Measurements from ENCODE around the gene UGT1A4.

The UGT1A4 gene

DNA sequence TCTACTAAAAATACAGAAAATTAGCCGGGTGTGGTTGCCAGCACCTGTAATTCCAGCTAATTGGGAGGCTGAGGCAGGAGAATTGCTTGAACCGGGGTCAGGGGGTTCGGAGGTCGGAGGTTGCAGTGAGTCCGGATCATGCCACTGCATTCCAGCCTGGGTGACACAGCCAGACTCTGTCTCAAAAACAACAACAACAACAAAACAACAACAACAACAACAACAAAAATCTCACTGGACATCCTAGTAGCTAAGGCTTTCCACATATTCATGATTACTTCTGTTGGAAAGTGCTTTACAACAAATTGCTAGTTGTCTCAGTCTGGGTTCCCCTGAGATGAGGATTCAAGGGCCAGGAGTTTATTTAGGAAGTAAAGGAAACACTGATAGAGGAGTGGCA lies 55.3 kb downstream of the UGT1A4 start:
- no peaks in the 10 kb centered on the region for H3K9me2 ChIP-seq (replicated peaks; ENCODE audit: control insufficient read depth, low read length)
- no peaks in the 10 kb centered on the region for H3F3A ChIP-seq (ENCODE audit: control insufficient read depth, insufficient read depth)

GRCh38 chr2:233775414-233775813 lies 56.9 kb downstream of the UGT1A4 start:
- H3K27me3 ChIP-seq (ENCODE audit: control insufficient read depth, low read length) = no peaks in the 10 kb centered on the region
- no peaks in the 10 kb centered on the region for H3K79me2 ChIP-seq (ENCODE audit: control insufficient read depth, low read length)
- H3K4me3 ChIP-seq (ENCODE audit: low read length) = no peak overlapping the region
- H3K9me2 ChIP-seq (replicated peaks; ENCODE audit: control insufficient read depth, low read length) = no peaks in the 10 kb centered on the region
- peaks cover 2% of the 10 kb centered on the region; the same call in 1 of the 2 replicates for H3K9me3 ChIP-seq (ENCODE audit: control insufficient read depth, insufficient read depth, low read length)
- no peaks in the 10 kb centered on the region for H3K36me3 ChIP-seq (ENCODE audit: control insufficient read depth, low read length)
- no peaks in the 10 kb centered on the region for H4K20me1 ChIP-seq (ENCODE audit: control insufficient read depth, insufficient read depth, low read depth, low read length)
- H3K4me1 ChIP-seq (ENCODE audit: control insufficient read depth, low read length) = no peaks in the 10 kb centered on the region
- H3K4me2 ChIP-seq (ENCODE audit: low read length) = no peak overlapping the region
- H3F3A ChIP-seq (ENCODE audit: control insufficient read depth, insufficient read depth) = no peaks in the 10 kb centered on the region
- TF ChIP-seq EZH2phosphoT487 (IDR thresholded peaks at IDR 0.05; ENCODE audit: borderline replicate concordance, low read length) (no peak), CTCF (IDR thresholded peaks at IDR 0.05; ENCODE audit: low read depth, low read length, poor library complexity, severe bottlenecking) (no peak)
- no peak overlapping the region for H3K27ac ChIP-seq (ENCODE audit: low read depth, low read length)

More for the DNA sequence above, 55.3 kb downstream of the UGT1A4 start:
- TF ChIP-seq EZH2phosphoT487 (IDR thresholded peaks at IDR 0.05; ENCODE audit: borderline replicate concordance, low read length) = no peak
- no peak for TF ChIP-seq CTCF (IDR thresholded peaks at IDR 0.05; ENCODE audit: low read depth, low read length, poor library complexity, severe bottlenecking)
- Histone ChIP-seq H3K27ac (ENCODE audit: low read depth, low read length) (no peak overlapping the region), H3K9me3 (ENCODE audit: control insufficient read depth, insufficient read depth, low read length) (peaks cover 2% of the 10 kb centered on the region; the same call in 1 of the 2 replicates), H3K36me3 (ENCODE audit: control insufficient read depth, low read length) (no peaks in the 10 kb centered on the region), H3K4me3 (ENCODE audit: low read length) (no peak overlapping the region), H3K79me2 (ENCODE audit: control insufficient read depth, low read length) (no peaks in the 10 kb centered on the region), H3K4me2 (ENCODE audit: low read length) (no peak overlapping the region), H3K27me3 (ENCODE audit: control insufficient read depth, low read length) (no peaks in the 10 kb centered on the region), H4K20me1 (ENCODE audit: control insufficient read depth, insufficient read depth, low read depth, low read length) (no peaks in the 10 kb centered on the region), H3K4me1 (ENCODE audit: control insufficient read depth, low read length) (no peaks in the 10 kb centered on the region)

DNA sequence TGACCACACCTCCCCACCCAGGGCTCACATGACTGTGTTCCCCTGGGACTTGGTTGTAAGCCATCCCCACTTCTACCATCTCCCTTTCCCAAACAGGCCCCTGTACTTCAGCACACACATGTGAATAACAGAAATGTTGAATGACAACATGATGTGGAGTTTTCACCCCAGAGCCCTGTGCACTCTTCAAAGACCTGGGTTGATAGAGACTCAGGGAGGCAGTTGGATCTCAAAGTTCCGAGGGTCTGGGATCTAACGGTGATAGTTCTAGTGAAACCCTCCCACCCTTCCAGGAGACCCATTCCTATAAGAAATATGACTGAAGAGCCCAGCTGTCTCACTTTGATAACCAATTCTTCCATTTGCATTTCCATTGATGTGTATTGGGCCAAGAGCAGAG lies 59.5 kb downstream of the UGT1A4 start, which contains the start of gene MROH2A:
Gene MROH2A (plus strand): TSS at position 301 of the 400 bp plus-strand sequence. CDS start 1,029 bp downstream, outside the sequence.
- H3K79me2 ChIP-seq (ENCODE audit: control insufficient read depth, low read length) = no peaks in the 10 kb centered on the region
- no peak within 1 kb of the TSS for H3K4me3 ChIP-seq (ENCODE audit: low read length)
- no peaks in the 10 kb centered on the region for H3F3A ChIP-seq (ENCODE audit: control insufficient read depth, insufficient read depth)
- H3K9me3 ChIP-seq (ENCODE audit: control insufficient read depth, insufficient read depth, low read length) = peaks cover 2% of the 10 kb centered on the region; the same call in 1 of the 2 replicates
- 0 out of 2 replicates have a peak, but pooled peaks cover 2% of the 10 kb centered on the region for H3K27me3 ChIP-seq (ENCODE audit: control insufficient read depth, low read length)
- H3K4me1 ChIP-seq (ENCODE audit: control insufficient read depth, low read length) = no peaks in the 10 kb centered on the region
- no peak within 1 kb of the TSS for H3K4me2 ChIP-seq (ENCODE audit: low read length)
- H3K27ac ChIP-seq (ENCODE audit: low read depth, low read length) = no peak within 1 kb of the TSS
- no peaks in the 10 kb centered on the region for H3K36me3 ChIP-seq (ENCODE audit: control insufficient read depth, low read length)
- H3K9me2 ChIP-seq (replicated peaks; ENCODE audit: control insufficient read depth, low read length) = no peaks in the 10 kb centered on the region
- no peak for TF ChIP-seq EZH2phosphoT487 (IDR thresholded peaks at IDR 0.05; ENCODE audit: borderline replicate concordance, low read length)
- TF ChIP-seq CTCF (IDR thresholded peaks at IDR 0.05; ENCODE audit: low read depth, low read length, poor library complexity, severe bottlenecking) = no peak
- H4K20me1 ChIP-seq (ENCODE audit: control insufficient read depth, insufficient read depth, low read depth, low read length) = no peaks in the 10 kb centered on the region
